ENCODE measurements around the gene PCBP4.

Gene PCBP4

DNA sequence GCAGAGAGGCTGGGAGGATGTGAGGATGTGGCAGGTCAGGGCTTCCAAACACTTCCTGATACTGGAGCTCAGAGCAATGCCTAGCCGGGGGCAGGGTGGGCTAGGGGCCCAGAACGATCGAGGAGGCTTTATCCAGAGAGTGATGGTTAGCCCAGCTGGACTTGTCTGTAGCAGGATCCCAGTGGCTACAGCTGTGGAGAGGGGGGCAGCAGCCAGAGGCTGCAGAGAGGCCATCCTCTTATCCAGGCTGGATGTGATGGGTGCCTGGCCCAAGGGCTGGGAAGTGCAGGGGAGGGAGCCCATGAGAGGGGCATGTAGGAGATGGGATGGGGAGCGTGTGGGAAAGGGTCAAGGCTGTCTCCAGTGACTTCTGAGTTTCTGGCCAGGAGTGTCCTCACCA lies 20.5 kb downstream of the PCBP4 start:
- no peak overlapping the region for H3K4me3 ChIP-seq (ENCODE audit: low read depth, low read length)
- TF ChIP-seq, protein P1, sequence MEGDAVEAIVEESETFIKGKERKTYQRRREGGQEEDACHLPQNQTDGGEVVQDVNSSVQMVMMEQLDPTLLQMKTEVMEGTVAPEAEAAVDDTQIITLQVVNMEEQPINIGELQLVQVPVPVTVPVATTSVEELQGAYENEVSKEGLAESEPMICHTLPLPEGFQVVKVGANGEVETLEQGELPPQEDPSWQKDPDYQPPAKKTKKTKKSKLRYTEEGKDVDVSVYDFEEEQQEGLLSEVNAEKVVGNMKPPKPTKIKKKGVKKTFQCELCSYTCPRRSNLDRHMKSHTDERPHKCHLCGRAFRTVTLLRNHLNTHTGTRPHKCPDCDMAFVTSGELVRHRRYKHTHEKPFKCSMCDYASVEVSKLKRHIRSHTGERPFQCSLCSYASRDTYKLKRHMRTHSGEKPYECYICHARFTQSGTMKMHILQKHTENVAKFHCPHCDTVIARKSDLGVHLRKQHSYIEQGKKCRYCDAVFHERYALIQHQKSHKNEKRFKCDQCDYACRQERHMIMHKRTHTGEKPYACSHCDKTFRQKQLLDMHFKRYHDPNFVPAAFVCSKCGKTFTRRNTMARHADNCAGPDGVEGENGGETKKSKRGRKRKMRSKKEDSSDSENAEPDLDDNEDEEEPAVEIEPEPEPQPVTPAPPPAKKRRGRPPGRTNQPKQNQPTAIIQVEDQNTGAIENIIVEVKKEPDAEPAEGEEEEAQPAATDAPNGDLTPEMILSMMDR (conservative IDR thresholded peaks at IDR 0.05; ENCODE audit: low read depth, low read length): no peak
- no peak for DNase-seq (ENCODE audit: low read depth)

DNA sequence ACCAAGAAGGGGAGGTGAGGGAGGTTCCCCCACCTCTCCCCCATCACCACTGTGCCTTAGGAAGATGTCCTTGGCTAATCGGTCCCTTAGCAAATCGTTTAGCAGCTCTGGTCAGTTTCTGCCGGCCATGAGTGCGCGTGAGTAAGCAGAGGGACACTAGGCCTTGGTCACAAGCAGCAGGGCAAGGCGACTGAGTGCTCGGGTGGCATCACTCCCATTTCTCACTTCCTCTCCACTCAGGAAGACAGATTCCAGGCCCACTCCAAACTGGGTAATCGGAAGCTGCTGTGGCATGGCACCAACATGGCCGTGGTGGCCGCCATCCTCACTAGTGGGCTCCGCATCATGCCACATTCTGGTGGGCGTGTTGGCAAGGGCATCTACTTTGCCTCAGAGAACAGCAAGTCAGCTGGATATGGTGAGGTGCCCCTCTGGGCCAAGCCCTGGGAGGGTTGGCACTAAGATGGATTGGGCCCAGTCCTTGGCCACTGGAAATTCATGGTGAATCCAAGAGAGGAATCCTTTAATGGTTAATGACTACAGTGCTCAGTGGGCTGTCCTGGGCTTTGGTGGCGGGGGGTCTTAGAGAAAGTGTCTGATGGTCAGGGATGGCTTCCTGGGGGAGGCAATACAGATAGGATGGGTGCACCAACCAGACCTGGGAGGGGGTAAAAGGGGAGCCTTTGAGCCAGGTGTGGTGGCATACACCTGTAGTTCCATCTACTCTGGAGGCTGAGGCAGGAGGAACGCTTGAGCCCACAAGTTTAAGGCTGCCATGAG lies 21.1 kb downstream of the PCBP4 start:
- DNase-seq (ENCODE audit: low read depth): no peak
- no peak overlapping the region for H3K4me3 ChIP-seq (ENCODE audit: low read depth, low read length)
- TF ChIP-seq, protein P1 (conservative IDR thresholded peaks at IDR 0.05; ENCODE audit: low read depth, low read length): no peak

DNA sequence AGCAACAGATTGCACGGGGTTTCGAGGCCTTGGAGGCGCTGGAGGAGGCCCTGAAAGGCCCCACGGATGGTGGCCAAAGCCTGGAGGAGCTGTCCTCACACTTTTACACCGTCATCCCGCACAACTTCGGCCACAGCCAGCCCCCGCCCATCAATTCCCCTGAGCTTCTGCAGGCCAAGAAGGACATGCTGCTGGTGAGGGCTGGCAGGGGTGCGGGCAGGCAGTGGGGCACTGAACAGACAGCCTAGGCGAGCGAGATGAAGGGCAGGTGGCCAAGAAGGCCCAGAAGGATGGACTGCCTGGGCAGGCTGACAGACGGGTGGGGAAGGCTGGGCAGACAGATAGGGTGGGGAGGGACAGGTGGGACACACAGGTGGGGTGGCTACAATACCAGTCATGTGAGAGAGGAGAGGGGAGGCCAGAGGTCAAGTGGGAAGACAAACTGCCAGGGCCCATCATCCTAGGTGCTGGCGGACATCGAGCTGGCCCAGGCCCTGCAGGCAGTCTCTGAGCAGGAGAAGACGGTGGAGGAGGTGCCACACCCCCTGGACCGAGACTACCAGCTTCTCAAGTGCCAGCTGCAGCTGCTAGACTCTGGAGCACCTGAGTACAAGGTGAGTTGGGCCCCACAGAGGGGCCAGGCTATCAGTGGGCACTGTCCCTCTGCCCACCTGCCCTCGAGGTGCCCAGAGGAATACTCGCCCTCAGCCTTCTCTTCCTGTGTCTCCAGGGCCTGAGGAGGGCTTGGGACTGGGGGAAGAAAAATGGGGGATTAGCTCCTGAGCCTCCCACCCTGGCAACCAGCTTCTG lies 22.0 kb downstream of the PCBP4 start:
- DNase-seq (ENCODE audit: low read depth): no peak
- TF ChIP-seq, protein P1 (conservative IDR thresholded peaks at IDR 0.05; ENCODE audit: low read depth, low read length): no peak
- no peak overlapping the region for H3K4me3 ChIP-seq (ENCODE audit: low read depth, low read length)

DNA sequence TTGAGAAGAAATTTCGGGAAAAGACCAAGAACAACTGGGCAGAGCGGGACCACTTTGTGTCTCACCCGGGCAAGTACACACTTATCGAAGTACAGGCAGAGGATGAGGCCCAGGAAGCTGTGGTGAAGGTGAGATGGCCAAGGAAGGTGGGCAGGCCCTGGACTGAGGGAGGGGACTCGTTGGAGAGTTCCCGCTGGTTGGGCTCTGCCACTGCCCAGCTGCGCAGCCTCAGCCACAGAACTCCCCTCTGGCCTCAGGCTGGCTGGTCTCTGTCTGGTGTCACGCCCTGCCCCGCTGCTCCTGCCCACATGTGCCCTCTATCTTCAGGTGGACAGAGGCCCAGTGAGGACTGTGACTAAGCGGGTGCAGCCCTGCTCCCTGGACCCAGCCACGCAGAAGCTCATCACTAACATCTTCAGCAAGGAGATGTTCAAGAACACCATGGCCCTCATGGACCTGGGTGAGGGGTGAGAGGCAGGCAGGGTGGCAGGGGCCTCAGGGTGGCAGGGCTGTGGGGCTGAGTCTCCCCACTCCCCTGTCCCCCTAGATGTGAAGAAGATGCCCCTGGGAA lies 22.7 kb downstream of the PCBP4 start:
- DNase-seq (ENCODE audit: low read depth): no peak
- TF ChIP-seq, protein P1 (conservative IDR thresholded peaks at IDR 0.05; ENCODE audit: low read depth, low read length): no peak
- no peak overlapping the region for H3K4me3 ChIP-seq (ENCODE audit: low read depth, low read length)

DNA sequence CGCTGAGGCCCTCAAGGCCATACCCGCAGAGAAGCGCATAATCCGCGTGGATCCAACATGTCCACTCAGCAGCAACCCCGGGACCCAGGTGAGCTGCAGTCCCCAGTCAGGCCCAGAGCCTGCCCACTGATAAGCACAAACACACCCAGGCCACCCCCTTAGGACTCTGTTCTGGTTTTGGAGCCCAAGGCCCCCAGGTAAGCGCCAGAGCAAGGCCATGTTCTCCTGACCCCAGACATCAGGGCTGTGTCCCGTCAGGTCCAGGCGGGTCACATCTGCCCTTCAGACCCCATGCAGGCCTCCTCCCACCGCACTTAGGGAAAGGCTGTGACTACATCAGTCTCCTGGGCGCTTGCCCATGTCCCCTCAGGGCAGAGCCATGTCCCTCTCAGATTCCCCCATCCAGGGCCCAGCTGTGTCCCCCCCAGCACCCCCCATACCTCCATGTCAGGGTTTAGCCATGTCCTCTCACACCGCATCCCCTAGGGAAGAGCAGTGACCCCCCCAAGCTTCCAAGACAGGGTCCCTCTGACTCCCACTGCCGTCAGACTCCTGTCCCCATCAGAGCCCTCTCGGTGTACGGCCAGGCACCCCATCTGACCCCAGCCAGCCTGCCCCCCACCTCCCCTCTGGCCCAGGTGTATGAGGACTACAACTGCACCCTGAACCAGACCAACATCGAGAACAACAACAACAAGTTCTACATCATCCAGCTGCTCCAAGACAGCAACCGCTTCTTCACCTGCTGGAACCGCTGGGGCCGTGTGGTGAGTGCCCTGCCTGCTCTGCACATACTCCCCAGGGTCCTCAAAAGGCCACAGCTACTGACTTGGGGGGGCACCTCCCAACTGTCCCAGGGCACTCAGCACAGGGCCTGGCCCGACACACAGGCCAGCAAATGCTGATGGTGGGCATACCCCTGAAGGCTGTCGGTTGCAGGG lies 23.5 kb downstream of the PCBP4 start:
- H3K4me3 ChIP-seq (ENCODE audit: low read depth, low read length): no peak overlapping the region
- no peak for DNase-seq (ENCODE audit: low read depth)
- TF ChIP-seq, protein P1 (conservative IDR thresholded peaks at IDR 0.05; ENCODE audit: low read depth, low read length): no peak

Data from choroid plexus epithelial cell (primary cell).